Measurements from ENCODE around the gene CDK19. TPM values are rescaled to one million over a fixed set of nuclear protein-coding genes. Genes with fewer than 3 reads are reported as not detected.

CDK19 gene
- polyA plus RNA-seq, 1 donor (not counting 4 experiments of a cell fraction or from before 2014, with no cell fraction given) = 6.4 TPM

DNA sequence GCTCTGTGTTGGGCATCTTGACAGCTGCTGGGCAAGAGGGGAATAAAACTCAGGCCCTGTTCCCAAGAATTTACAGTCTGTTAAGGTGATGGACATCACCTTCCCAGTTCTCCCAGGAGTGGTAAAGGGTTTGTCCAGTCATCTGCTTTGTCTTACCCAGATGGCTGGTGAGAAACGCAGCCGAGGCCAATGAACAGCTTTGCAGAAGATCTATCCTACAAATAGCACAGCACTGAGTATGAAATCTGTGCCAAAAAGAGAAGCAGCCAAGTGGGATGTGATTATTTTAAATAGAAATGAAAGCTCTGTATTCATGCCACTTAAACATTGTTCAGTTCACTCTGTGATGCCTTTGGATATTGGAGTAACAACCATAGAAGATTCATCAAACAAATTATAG lies 206.2 kb downstream of the CDK19 start:
- Histone ChIP-seq H3K9me1 (ENCODE audit: control insufficient read depth, extremely low read depth, insufficient read depth, low read length) (no peaks in the 10 kb centered on the region), H3K4me1 (ENCODE audit: control insufficient read depth, extremely low read depth, insufficient read depth, low read length) (no peaks in the 10 kb centered on the region), H3K4me2 (ENCODE audit: control insufficient read depth, extremely low read depth, insufficient read depth, low read depth, low read length) (no peak overlapping the region), H3K36me3 (ENCODE audit: control insufficient read depth in 2 of 2, extremely low read depth in 1 of 2, insufficient read depth in 2 of 2, low read length in 2 of 2) (peaks cover 0 to under 1% of the 10 kb centered on the region in 2 experiments), H3K79me2 (ENCODE audit: control insufficient read depth, insufficient read depth, low read length) (no peaks in the 10 kb centered on the region), H3K4me3 (ENCODE audit: control insufficient read depth in 2 of 3, extremely low read depth in 1 of 3, insufficient read depth in 2 of 3, low read depth in 1 of 3, low read length in 3 of 3) (no peak overlapping the region), H2AFZ (ENCODE audit: control insufficient read depth, low read length) (no peak overlapping the region), H3K27me3 (ENCODE audit: control insufficient read depth, extremely low read depth, insufficient read depth, low read length) (no peaks in the 10 kb centered on the region), H4K20me1 (ENCODE audit: control insufficient read depth, extremely low read depth, insufficient read depth, low read length) (no peaks in the 10 kb centered on the region), H3K9ac (ENCODE audit: control insufficient read depth, extremely low read depth, insufficient read depth, low read length) (no peak overlapping the region), H3K9me3 (ENCODE audit: control insufficient read depth, low read depth, low read length) (no peaks in the 10 kb centered on the region), H3K27ac (ENCODE audit: control insufficient read depth, insufficient read depth, low read length) (no peak overlapping the region)
- FAIRE-seq = no peak
- TF ChIP-seq, protein P1, sequence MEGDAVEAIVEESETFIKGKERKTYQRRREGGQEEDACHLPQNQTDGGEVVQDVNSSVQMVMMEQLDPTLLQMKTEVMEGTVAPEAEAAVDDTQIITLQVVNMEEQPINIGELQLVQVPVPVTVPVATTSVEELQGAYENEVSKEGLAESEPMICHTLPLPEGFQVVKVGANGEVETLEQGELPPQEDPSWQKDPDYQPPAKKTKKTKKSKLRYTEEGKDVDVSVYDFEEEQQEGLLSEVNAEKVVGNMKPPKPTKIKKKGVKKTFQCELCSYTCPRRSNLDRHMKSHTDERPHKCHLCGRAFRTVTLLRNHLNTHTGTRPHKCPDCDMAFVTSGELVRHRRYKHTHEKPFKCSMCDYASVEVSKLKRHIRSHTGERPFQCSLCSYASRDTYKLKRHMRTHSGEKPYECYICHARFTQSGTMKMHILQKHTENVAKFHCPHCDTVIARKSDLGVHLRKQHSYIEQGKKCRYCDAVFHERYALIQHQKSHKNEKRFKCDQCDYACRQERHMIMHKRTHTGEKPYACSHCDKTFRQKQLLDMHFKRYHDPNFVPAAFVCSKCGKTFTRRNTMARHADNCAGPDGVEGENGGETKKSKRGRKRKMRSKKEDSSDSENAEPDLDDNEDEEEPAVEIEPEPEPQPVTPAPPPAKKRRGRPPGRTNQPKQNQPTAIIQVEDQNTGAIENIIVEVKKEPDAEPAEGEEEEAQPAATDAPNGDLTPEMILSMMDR (optimal IDR thresholded peaks at IDR 0.05 in 1 of 3, IDR thresholded peaks at IDR 0.05 in 1 of 3, conservative IDR thresholded peaks at IDR 0.05 in 1 of 3; ENCODE audit: extremely low read depth in 1 of 3, insufficient read depth in 2 of 3, low read length in 3 of 3) = no peak
- TF ChIP-seq EZH2 (IDR thresholded peaks at IDR 0.05; ENCODE audit: low read length) = no peak
- dilution Hi-C loops (cut with MboI; ENCODE audit: extremely low pct_ligation_motif_present, low sequenced_read_pairs) = no loop called here
- no peak for DNase-seq (ENCODE audit: low read depth, low spot score)

DNA sequence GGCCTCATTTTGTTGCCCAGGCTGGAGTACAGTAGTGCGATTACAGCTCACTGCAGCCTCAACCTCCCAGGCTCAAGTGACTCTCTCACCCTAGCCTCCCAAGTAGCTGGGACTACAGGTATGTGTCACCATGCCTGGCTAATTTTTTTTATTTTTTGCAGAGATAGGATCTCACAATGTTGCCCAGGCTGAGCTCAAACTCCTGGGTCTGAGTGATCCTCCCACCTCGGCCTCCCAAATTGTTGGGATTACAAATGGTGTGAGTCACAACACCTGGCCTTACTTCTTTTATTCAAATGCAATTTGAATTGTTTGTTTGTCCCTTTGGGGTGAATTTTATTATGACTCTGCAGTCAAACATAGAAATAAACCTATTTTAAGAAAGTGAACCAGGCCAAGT lies 207.1 kb downstream of the CDK19 start:
- no peaks in the 10 kb centered on the region for H3K36me3 ChIP-seq (ENCODE audit: control insufficient read depth in 2 of 2, extremely low read depth in 1 of 2, insufficient read depth in 2 of 2, low read length in 2 of 2)
- H3K9me1 ChIP-seq (ENCODE audit: control insufficient read depth, extremely low read depth, insufficient read depth, low read length) = no peaks in the 10 kb centered on the region
- H3K27ac ChIP-seq (ENCODE audit: control insufficient read depth, insufficient read depth, low read length) = no peak overlapping the region
- dilution Hi-C loops (cut with MboI; ENCODE audit: extremely low pct_ligation_motif_present, low sequenced_read_pairs) = no loop called here
- no peaks in the 10 kb centered on the region for H3K9me3 ChIP-seq (ENCODE audit: control insufficient read depth, low read depth, low read length)
- no peaks in the 10 kb centered on the region for H3K27me3 ChIP-seq (ENCODE audit: control insufficient read depth, extremely low read depth, insufficient read depth, low read length)
- no peaks in the 10 kb centered on the region for H3K79me2 ChIP-seq (ENCODE audit: control insufficient read depth, insufficient read depth, low read length)
- no peaks in the 10 kb centered on the region for H3K4me1 ChIP-seq (ENCODE audit: control insufficient read depth, extremely low read depth, insufficient read depth, low read length)
- H3K9ac ChIP-seq (ENCODE audit: control insufficient read depth, extremely low read depth, insufficient read depth, low read length) = no peak overlapping the region
- DNase-seq (ENCODE audit: low read depth, low spot score) (no peak), FAIRE-seq (no peak)
- H4K20me1 ChIP-seq (ENCODE audit: control insufficient read depth, extremely low read depth, insufficient read depth, low read length) = no peaks in the 10 kb centered on the region
- no peak overlapping the region for H3K4me3 ChIP-seq (ENCODE audit: control insufficient read depth in 2 of 3, extremely low read depth in 1 of 3, insufficient read depth in 2 of 3, low read depth in 1 of 3, low read length in 3 of 3)
- no peak for TF ChIP-seq EZH2 (IDR thresholded peaks at IDR 0.05; ENCODE audit: low read length)
- TF ChIP-seq, protein P1 (optimal IDR thresholded peaks at IDR 0.05 in 1 of 3, IDR thresholded peaks at IDR 0.05 in 1 of 3, conservative IDR thresholded peaks at IDR 0.05 in 1 of 3; ENCODE audit: extremely low read depth in 1 of 3, insufficient read depth in 2 of 3, low read length in 3 of 3) = no peak
- no peak overlapping the region for H2AFZ ChIP-seq (ENCODE audit: control insufficient read depth, low read length)
- H3K4me2 ChIP-seq (ENCODE audit: control insufficient read depth, extremely low read depth, insufficient read depth, low read depth, low read length) = no peak overlapping the region
